DMS153 (cell line): ENCODE measurements around the gene GOLT1B.

Experiments used
- DNase-seq: peaks from one replicate; lab custom pipeline; 2025; lab: John Stamatoyannopoulos, UW

The GOLT1B gene

DNA sequence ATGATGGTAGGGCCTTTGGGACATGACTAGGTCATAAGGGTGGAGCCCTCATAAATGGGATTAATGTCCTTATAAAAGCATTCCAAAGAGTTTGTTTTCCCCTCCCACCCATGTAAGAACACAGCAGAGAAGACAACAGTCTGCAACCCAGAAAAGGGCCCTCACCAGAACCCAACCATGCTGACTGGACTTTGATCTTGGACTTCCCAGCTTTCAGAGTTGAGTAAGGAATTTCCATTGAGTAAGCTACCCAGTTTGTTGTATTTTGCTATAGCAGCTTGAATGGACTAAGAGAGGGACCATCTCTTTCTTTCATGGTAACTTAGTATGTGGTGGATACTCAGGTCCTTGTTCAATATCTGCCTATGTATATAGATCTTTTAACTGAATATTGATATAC lies 21.6 kb downstream of the GOLT1B start:
- DNase-seq: no peak

GRCh38 chr12:21526053-21526452 lies 24.5 kb downstream of the GOLT1B start, which contains the start of gene SPX:
Gene SPX, plus strand, starts transcription at chr12:21526296. Its CDS starts 177 bp downstream, at chr12:21526473.
- peak; percentile 29 for DNase-seq

GRCh38 chr12:21526721-21527345 lies 25.2 kb downstream of the GOLT1B start:
- DNase-seq: no peak

- DNase-seq: peak; percentile 87
Measured at GRCh38 chr12:21527451-21528180, 26.0 kb downstream of the GOLT1B start.

GRCh38 chr12:21528953-21529352 lies 27.4 kb downstream of the GOLT1B start:
- no peak for DNase-seq

DNA sequence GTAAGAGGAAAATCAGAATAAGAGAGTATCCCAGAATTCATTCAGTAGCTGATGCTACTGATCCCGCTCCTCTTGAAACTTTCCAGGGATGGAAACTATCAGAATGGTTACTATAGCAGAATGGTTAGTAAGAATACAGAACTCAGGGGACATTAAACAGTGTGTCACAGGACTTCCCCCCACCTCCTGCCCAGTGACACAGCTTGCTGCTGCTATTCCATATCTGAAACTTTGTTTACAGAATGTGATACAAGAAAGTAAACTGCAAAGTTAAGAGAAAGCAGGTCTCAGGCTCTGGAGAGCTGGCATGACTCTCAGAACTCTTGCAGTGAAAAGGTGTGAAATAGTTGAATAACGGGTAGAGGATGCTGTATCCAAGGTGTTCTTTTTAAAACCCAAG lies 27.9 kb downstream of the GOLT1B start:
- DNase-seq: no peak

DNA sequence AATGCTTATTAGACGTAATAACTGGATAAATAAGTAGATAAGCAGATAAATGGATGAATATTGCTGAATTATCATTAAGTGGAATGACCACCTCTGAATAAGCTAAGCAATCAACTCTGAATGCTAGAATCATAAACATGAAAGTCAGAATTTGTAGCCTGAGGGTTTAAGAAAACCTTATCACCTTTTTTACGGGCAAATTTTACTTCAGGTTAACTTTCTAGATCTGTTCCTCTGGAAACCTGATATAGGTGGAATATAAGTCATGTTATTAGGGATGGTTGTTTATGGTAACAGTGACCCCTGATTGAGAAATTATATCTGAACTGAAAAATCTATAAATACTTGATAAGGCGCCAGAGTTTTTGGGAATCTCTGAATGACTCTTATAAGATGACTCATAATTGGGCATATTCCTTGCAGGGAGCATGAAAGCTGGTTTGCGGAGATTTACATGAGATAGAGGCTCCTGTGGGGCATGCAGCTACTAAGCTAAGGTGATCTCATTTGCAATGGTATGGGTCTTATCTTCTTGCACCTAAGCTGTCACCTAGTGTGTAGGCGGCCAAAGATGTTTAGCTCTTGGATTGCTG lies 36.6 kb downstream of the GOLT1B start:
- DNase-seq: no peak

GRCh38 chr12:21539797-21540196 lies 38.2 kb downstream of the GOLT1B start:
- peak; percentile 77 for DNase-seq

- peak; percentile 58 for DNase-seq
Measured at GRCh38 chr12:21541773-21542172, 40.2 kb downstream of the GOLT1B start.

GRCh38 chr12:21542403-21542802 lies 40.8 kb downstream of the GOLT1B start:
- DNase-seq: no peak

DNA sequence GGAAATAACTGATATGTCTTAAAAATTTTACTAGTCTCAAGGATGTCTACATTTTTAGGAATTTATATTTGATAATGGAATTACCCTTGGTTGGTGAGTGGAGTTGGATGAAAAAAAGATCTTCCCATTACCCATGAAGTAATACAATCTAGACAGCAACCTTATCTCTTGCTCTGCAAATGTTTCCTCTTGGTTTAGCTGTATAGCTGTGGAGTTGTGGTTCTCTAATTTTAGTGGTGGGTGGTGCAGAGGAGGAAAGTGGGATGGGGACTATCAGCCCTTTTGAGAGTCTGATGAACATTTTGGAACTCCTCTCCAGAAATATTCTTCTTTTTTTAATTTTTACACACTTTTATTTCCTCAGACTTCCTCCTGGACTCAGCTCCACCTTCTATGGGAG lies 41.6 kb downstream of the GOLT1B start:
- no peak for DNase-seq

DNA sequence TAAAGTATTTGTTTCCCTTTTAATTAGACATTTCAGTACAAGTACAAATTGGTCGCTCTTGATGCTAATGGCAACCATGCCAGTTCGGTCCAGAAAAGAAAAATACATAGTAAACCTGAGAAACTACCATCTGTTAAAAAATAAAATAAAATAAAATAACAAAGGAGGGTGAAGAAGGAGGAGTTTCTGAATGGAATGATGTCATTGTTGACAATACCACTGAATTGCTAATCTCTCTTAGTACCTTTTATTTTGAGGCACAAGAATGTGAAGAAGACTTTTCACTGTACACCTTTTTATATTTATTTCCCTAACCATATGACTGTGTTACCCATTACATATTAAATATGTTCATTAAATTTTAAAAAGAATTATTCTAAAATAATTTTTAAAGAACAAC lies 44.0 kb downstream of the GOLT1B start:
- no peak for DNase-seq

GRCh38 chr12:21546716-21547115 lies 45.1 kb downstream of the GOLT1B start:
- no peak for DNase-seq

DNA sequence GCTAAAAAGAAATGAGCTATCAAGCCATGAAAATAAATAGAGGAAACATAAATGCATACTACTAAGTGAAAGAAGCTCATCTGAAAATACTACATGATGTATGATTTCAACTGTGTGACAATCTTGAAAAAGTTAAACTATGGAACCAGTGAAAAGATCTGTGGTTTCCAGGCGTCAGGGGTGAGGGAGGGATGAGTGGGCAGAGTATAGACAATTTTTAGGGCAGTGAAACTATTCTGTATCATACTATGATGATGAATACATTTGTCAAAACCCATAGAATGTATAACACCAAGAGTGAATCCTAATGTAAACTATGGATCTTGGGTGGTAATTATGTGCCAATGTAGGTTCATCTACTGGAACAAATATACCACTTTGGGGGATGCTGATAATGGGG lies 45.8 kb downstream of the GOLT1B start:
- DNase-seq: no peak

GRCh38 chr12:21551841-21552465 lies 50.4 kb downstream of the GOLT1B start:
- DNase-seq: no peak

DNA sequence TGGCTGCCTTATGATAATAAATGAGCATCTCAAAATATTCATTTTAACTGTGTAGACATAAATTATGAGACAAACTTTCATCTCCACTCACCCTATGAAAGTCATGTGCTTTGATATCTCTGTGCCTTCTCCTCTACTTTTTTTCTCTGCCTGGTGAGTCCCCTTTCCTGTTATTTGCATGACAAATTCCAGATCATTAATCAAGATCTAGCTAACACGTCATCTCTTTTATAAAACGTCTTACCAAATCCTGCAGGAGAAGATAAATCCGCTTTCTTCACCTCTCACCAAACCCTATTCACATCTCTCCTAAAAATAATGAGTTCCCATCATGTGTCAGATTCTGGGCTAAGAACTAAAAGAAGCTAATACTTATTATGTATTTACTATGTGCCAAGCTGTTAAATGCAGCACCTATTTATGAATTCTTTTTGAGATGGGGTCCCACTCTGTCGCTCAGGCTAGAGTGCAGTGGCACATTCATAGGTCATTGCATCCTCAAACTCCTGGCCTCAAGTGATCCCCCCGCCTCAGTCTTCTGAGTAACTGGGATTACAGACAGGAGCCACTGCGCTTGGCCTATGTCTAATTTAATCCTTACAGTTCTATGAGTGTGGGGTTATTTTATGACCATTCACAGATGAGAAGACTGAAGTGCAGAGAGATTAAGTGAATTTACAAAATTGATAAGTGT lies 51.2 kb downstream of the GOLT1B start:
- no peak for DNase-seq

- no peak for DNase-seq
Measured at GRCh38 chr12:21553329-21553675, 51.7 kb downstream of the GOLT1B start.

DNA sequence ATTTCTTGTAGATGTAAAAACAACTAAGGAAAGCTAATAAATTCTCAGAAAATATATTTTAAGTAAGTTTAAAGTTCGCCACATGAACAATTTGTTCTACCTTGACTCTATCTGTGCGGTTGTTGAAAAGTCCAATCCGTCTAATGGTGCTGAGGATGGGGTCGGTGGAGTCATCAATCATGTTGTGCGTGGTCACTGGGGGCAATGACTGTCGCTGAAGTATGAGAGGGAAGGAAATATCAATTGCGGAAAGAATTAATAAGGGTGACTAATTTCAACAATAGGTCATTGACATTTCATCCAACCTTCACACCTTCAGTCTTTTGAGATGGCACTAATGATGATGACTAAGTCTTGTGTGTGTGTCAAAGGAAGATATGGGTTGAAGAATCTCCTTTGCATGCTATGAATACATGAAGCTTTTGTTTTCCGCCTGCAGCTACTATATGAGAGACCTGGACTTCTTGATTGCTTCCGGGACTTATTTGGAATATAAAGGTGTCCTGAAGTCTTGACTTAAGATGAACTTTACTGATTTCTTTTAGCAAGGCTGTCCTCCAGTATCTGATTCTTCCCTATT lies 56.6 kb downstream of the GOLT1B start:
- no peak for DNase-seq

- DNase-seq: no peak
Measured at GRCh38 chr12:21559855-21560569, 58.4 kb downstream of the GOLT1B start.

- no peak for DNase-seq
Measured at GRCh38 chr12:21561158-21561557, 59.6 kb downstream of the GOLT1B start.

DNA sequence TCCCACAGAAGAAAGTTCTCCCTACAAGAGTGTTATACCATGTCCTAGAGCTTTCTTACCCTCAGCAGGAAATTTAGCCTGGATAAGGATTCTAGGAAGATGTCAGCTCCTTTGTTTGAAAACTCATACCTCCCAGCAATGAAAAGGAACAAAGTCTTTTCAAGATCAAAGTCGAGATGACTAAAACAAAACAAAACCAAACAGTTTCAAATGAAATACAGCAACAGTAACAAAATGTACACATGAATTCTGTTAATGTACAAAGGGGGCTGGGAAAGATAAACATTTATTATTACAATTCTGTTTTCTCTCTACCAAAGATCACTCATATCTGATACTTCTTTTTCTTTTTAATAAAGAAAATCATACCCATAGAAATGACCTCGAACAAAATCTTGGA lies 61.3 kb downstream of the GOLT1B start:
- no peak for DNase-seq
